Mammary epithelial cell (primary cell): Measurements from ENCODE around the gene ANOS1.

Source experiments
- CTCF ChIP-seq, 2 donors: IDR thresholded peaks in 1 of 2; conservative IDR thresholded peaks in 1 of 2; 2 replicates each; pipeline ENCODE4 v1.5.1; 2011 to 2012; ENCODE audit warnings: inconsistent platforms in 2 of 2, low read length in 2 of 2, mild to moderate bottlenecking in 2 of 2, control low read depth in 1 of 2, low read depth in 1 of 2; ENCODE audit not compliant: insufficient read depth in 1 of 2; ENCODE audit errors: extremely low read depth in 1 of 2
- EZH2 ChIP-seq: IDR thresholded peaks from 2 replicates; pipeline ENCODE4 v1.6.1; 2012; ENCODE audit warnings: low read length, inconsistent platforms, borderline replicate concordance

GRCh38 chrX:8546715-8547114, 185.2 kb downstream of the ANOS1 start:
- TF ChIP-seq CTCF (conservative IDR thresholded peaks at IDR 0.05 in 1 of 2, IDR thresholded peaks at IDR 0.05 in 1 of 2; ENCODE audit: extremely low read depth in 1 of 2, insufficient read depth in 1 of 2, low read depth in 1 of 2, low read length in 2 of 2), result no peak
- no peak for TF ChIP-seq EZH2
